Subcutaneous abdominal adipose tissue (tissue), 5 donors: Measurements from ENCODE around the gene RGS3.

ENCODE experiments used
- H3K27ac ChIP-seq: one replicate; pipeline ENCODE4 v1.7.0; 2013; ENCODE audit warnings: low read depth, mild to moderate bottlenecking, inconsistent platforms, low read length, moderate library complexity
- H3K27me3 ChIP-seq, 5 donors: one replicate each; pipeline ENCODE4 v1.7.0; 2013; ENCODE audit warnings: low read length in 5 of 5, inconsistent platforms in 1 of 5; ENCODE audit not compliant: control insufficient read depth in 5 of 5, insufficient read depth in 4 of 5
- H3K36me3 ChIP-seq, 5 donors: one replicate each; pipeline ENCODE4 v1.7.0; 2013; ENCODE audit warnings: low read length in 5 of 5; ENCODE audit not compliant: control insufficient read depth in 5 of 5, insufficient read depth in 5 of 5
- H3K4me1 ChIP-seq, 5 donors: one replicate each; pipeline ENCODE4 v1.7.0; 2013; ENCODE audit warnings: low read length in 5 of 5, mild to moderate bottlenecking in 3 of 5, moderate library complexity in 1 of 5; ENCODE audit not compliant: control insufficient read depth in 5 of 5, insufficient read depth in 5 of 5
- H3K4me3 ChIP-seq, 5 donors: one replicate each; pipeline ENCODE4 v1.7.0; 2013; ENCODE audit warnings: low read length in 5 of 5, low read depth in 1 of 5
- H3K9ac ChIP-seq, 5 donors: one replicate each; pipeline ENCODE4 v1.7.0; 2013; ENCODE audit warnings: low read length in 5 of 5, mild to moderate bottlenecking in 4 of 5, moderate library complexity in 3 of 5
- H3K9me3 ChIP-seq, 5 donors: one replicate each; pipeline ENCODE4 v1.7.0; 2013; ENCODE audit warnings: low read length in 5 of 5; ENCODE audit not compliant: control insufficient read depth in 5 of 5
- donor health status: healthy.
- donor health status: healthy.
- donor health status: healthy.
- donor health status: healthy.
- donor health status: healthy.

The RGS3 gene

GRCh38 chr9:113531919-113532808 is 68.6 kb downstream of the RGS3 start:
- H3K4me3 ChIP-seq: no peak overlapping the region
- no peak overlapping the region for H3K27ac ChIP-seq
- H3K27me3 ChIP-seq: no peaks in the 10 kb centered on the region
- H3K9me3 ChIP-seq: no peaks in the 10 kb centered on the region
- peaks cover 0 to 52% (median 20%) of the 10 kb centered on the region in 5 donors for H3K36me3 ChIP-seq
- peaks cover 2 to 32% (median 19%) of the 10 kb centered on the region in 5 donors for H3K4me1 ChIP-seq
- no peak overlapping the region for H3K9ac ChIP-seq

DNA sequence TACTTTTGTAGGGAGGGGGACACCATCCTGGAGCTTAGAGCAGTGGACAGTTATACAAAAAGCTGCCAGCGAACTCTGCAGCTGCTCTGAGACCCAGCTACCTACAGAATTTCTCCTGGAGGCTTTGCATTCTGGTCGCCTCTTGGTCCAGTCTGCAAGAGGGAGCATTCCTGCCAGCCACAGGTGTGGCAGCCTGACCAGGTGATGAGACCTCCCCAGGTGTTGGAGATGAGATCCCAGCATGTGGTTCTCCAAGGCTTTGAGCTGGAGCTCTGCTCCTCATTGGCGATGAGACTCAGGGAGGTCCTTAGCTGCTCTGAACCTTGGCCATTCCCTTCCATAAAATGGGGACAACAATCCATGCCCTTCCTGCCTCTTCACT is 69.3 kb downstream of the RGS3 start:
- no peak overlapping the region for H3K9ac ChIP-seq
- no peak overlapping the region for H3K27ac ChIP-seq
- H3K4me1 ChIP-seq: peaks cover 2 to 39% (median 25%) of the 10 kb centered on the region in 5 donors
- no peak overlapping the region for H3K4me3 ChIP-seq
- peaks cover 0 to 55% (median 18%) of the 10 kb centered on the region in 5 donors for H3K36me3 ChIP-seq
- no peaks in the 10 kb centered on the region for H3K9me3 ChIP-seq
- H3K27me3 ChIP-seq: no peaks in the 10 kb centered on the region

DNA sequence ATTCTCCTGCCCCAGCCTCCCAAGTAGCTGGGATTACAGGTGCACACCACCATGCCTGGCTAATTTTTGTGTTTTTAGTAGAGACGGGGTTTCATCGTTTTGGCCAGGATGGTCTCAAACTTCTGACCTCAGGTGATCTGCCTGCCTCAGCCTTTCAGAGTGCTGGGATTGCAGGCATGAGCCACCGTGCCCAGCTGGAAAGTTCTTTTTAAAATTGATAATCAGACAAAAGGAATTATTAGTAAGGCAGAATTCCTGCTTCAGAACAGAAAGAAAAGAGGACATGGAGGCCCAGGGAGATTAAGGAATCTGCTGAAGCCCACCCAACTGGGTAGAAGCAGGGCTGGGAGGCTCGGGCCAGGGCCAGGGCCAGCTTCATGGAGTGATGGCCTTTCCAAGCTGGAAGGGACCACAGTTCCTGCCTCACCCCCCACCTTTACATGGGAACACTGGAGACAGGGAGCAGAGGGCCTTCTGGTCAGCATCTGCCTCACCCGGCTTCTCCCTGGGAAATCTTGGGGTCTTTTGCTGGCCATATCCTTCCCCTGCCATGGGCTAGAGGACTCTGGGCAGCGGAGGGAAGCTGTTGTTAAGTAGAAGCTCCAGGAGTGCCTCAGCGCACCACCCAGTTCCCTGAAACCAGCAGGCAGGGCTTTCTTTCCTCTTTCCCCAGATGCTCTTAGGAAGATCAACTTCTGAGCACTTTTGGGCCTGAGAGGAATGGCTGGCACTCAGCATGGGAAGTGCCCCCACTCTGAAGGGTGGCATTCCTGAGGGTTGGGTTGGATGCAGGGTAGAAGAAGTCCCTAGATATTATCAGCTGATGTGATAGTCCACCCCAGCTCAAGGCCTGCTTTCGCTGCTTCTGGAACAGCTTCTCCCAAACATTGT is 70.1 kb downstream of the RGS3 start:
- no peak overlapping the region for H3K27ac ChIP-seq
- H3K27me3 ChIP-seq: no peaks in the 10 kb centered on the region
- peaks cover 5 to 46% (median 33%) of the 10 kb centered on the region in 5 donors for H3K4me1 ChIP-seq
- peaks cover 0 to 51% (median 15%) of the 10 kb centered on the region in 5 donors for H3K36me3 ChIP-seq
- H3K9me3 ChIP-seq: no peaks in the 10 kb centered on the region
- H3K9ac ChIP-seq: no peak overlapping the region
- H3K4me3 ChIP-seq: no peak overlapping the region

DNA sequence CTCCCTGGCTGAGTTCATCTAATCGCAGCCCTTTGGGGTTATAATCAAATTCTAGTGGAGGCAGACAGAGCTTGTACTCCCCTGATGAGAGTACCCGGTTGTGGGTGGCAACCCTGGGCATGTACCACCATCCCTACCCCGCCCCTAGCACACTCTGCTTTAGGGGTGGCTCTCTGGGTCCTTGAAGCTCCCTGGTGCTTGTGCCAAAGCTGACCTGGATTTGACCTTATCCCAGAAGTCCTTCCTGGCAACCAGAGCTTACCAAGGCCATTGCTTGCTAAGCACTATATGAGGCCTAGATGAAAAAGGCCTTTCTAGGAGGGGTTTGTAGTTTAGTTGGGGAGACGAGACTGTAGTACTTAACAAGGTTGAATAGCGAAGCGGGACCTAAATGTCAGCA is 72.2 kb downstream of the RGS3 start:
- Histone ChIP-seq H3K9ac (peak overlapping the region in 1 of 5 donors; percentile 4), H3K9me3 (no peaks in the 10 kb centered on the region), H3K27me3 (no peaks in the 10 kb centered on the region), H3K4me1 (peaks cover 5 to 50% (median 38%) of the 10 kb centered on the region in 5 donors), H3K4me3 (no peak overlapping the region), H3K36me3 (peaks cover 0 to 56% (median 23%) of the 10 kb centered on the region in 5 donors), H3K27ac (peak overlapping the region; percentile 57)

GRCh38 chr9:113536166-113536482 is 72.6 kb downstream of the RGS3 start:
- Histone ChIP-seq H3K9me3 (no peaks in the 10 kb centered on the region), H3K9ac (peak overlapping the region in 1 of 5 donors; percentile 4), H3K27me3 (no peaks in the 10 kb centered on the region), H3K27ac (peak overlapping the region; percentile 57), H3K36me3 (peaks cover 0 to 60% (median 22%) of the 10 kb centered on the region in 5 donors), H3K4me1 (peaks cover 5 to 51% (median 42%) of the 10 kb centered on the region in 5 donors), H3K4me3 (peak overlapping the region in 2 of 5 donors; percentile 42 to 48)

GRCh38 chr9:113536483-113537228 is 73.1 kb downstream of the RGS3 start:
- Histone ChIP-seq H3K36me3 (peaks cover 0 to 62% (median 27%) of the 10 kb centered on the region in 5 donors), H3K9me3 (no peaks in the 10 kb centered on the region), H3K27me3 (no peaks in the 10 kb centered on the region), H3K9ac (peak overlapping the region in 2 of 5 donors; percentile 4), H3K27ac (peak overlapping the region; percentile 57), H3K4me3 (peak overlapping the region in 4 of 5 donors; percentile 41 to 49 (median 45)), H3K4me1 (peaks cover 5 to 57% (median 46%) of the 10 kb centered on the region in 5 donors)

DNA sequence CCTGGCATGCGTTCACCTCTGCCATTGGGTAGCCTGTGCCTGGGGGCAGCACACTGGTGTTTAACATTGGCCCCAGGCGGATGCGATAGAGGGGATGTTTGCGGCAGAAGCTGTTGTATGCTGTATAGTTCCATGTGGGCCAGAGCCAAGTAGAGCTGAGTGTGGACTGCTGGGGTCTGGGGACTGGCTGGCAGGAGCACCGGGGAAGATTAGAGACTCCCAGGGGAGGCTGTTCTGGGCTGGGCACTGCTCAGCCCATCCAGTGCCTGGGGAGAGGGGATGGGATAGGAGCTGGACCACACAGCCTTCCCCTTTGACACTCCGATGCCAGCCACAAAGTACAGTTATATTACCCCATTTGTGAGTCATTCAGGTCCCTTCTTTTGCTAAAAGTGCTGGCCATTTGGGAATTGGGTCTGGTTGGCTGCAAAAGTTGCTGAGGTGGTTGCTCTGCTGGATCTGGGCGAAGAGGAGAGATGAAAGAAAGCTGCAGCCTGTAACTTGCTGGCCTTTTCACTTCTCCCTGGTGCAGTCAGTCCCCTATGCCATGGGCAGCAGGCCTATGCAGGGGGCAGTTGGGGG is 73.8 kb downstream of the RGS3 start:
- no peak overlapping the region for H3K9ac ChIP-seq
- peak overlapping the region; percentile 57 for H3K27ac ChIP-seq
- H3K27me3 ChIP-seq: no peaks in the 10 kb centered on the region
- peaks cover 5 to 63% (median 46%) of the 10 kb centered on the region in 5 donors for H3K4me1 ChIP-seq
- H3K36me3 ChIP-seq: peaks cover 0 to 65% (median 33%) of the 10 kb centered on the region in 5 donors
- H3K4me3 ChIP-seq: peak overlapping the region; percentile 12 to 49 (median 42)
- H3K9me3 ChIP-seq: no peaks in the 10 kb centered on the region

DNA sequence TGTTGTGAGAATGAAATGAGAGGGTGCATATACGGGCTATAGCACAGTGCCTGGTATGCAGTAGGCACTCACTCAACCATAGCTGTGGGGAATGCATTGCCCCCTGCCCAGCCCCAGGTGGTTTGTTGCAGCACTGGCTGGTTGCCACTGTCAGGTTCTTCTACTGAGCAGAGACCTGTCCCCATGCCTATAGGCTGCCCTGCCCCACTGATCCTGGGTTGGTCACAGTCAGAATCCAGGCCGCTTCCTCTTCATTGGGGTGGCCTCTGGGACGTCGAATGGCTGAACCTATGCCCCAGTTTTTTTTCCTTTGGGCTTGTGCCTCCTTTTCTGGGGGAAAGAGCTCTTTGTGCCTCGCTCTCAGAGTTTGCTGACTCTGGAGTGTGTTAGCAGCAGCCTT is 74.6 kb downstream of the RGS3 start:
- H3K9ac ChIP-seq: peak overlapping the region in 1 of 5 donors; percentile 30

More for the DNA sequence above, 74.6 kb downstream of the RGS3 start:
- Histone ChIP-seq H3K9me3 (no peaks in the 10 kb centered on the region), H3K4me1 (peaks cover 5 to 71% (median 52%) of the 10 kb centered on the region in 5 donors), H3K36me3 (peaks cover 0 to 62% (median 36%) of the 10 kb centered on the region in 5 donors), H3K27ac (peak overlapping the region; percentile 37), H3K4me3 (peak overlapping the region; percentile 12 to 49 (median 42)), H3K27me3 (no peaks in the 10 kb centered on the region)
